Measurements from ENCODE around the gene TXNRD2.

TXNRD2 gene

DNA sequence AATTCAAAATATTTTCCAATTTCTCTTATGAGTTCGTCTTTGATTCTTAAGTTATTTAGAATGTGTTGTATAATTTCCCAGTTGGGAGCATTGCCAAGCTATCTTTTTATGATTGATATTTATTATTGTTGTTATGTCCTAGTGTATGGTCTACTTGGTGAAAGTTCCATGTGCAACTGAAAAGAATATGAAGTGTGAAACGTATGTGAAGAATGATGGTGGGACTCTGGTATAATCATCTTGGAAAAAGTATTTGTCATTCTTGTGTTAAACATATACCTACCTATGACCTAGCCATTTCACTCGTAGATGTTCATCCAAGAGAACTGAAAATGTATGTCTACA lies 75.0 kb downstream of the TXNRD2 start:
- Histone ChIP-seq H3K36me3 (ENCODE audit: control insufficient read depth, insufficient read depth, low read length) (no peaks in the 10 kb centered on the region), H3K9me3 (ENCODE audit: control insufficient read depth, insufficient read depth, low read length) (no peaks in the 10 kb centered on the region), H3K4me3 (ENCODE audit: low read depth, low read length) (no peak overlapping the region), H3K9ac (ENCODE audit: low read depth, low read length) (no peak overlapping the region), H3K27me3 (ENCODE audit: control insufficient read depth, insufficient read depth, low read length) (no peaks in the 10 kb centered on the region), H3K4me1 (ENCODE audit: control insufficient read depth, insufficient read depth, low read length) (no peaks in the 10 kb centered on the region)

DNA sequence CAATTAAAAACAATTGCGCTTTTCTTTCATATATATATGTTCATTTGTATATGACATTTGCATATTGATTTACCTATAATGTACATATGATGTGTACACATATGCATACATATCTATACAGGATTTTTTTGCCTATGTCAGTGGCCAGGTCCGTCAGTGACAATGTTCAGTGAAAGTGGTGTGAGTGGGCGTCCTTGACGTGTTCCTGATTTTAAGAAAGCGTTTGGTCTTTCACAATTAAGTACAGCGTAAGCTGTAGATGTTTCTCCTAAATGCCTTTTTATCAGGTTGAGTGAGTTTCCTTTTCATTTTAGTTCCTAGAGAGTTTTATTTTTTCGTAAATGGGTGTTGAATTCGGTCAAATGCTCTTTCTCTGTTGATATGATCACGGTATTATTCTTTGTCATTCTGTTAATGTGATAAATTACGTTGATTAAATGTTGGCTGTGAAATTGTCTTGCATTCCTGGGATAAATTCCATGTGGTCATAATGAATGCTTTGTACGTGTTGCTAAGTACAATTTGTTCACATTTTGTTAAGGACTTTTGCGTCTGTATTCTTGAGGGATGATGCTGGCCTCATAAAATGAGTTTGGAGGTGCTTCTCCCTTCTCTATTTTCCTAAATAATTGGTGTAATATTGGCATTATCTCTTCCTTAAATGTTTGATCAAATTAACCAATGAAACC lies 76.3 kb downstream of the TXNRD2 start:
- Histone ChIP-seq H3K36me3 (ENCODE audit: control insufficient read depth, insufficient read depth, low read length) (no peaks in the 10 kb centered on the region), H3K4me3 (ENCODE audit: low read depth, low read length) (no peak overlapping the region), H3K9ac (ENCODE audit: low read depth, low read length) (no peak overlapping the region), H3K4me1 (ENCODE audit: control insufficient read depth, insufficient read depth, low read length) (no peaks in the 10 kb centered on the region), H3K27me3 (ENCODE audit: control insufficient read depth, insufficient read depth, low read length) (no peaks in the 10 kb centered on the region), H3K9me3 (ENCODE audit: control insufficient read depth, insufficient read depth, low read length) (no peaks in the 10 kb centered on the region)

DNA sequence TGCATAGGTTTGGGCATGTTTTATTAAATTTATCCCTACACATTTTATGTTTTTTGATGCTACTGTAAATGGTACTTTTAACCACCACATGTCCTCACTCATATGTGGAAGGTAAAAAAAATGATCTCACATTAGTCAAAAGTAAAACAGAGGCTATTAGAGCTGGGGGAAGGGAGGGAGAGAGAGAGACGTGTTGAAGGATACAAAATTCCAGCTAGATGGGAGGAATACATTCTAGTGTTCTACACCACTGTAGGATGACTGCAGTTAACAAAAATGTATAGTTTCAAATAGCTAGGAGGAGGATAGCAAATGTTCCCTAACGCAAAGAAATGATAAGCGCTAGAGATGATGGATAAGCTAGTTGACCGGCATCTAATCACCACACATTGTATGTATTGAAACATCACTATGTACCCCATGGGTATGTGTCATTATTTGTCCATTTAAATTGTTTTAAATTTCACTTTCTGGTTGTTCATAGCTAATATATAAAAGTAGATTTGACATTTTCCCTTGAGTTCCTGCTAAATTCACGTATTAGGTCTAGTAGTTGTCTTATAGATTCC lies 77.0 kb downstream of the TXNRD2 start:
- H3K9ac ChIP-seq (ENCODE audit: low read depth, low read length): no peak overlapping the region
- no peaks in the 10 kb centered on the region for H3K36me3 ChIP-seq (ENCODE audit: control insufficient read depth, insufficient read depth, low read length)
- H3K9me3 ChIP-seq (ENCODE audit: control insufficient read depth, insufficient read depth, low read length): no peaks in the 10 kb centered on the region
- no peaks in the 10 kb centered on the region for H3K4me1 ChIP-seq (ENCODE audit: control insufficient read depth, insufficient read depth, low read length)
- no peaks in the 10 kb centered on the region for H3K27me3 ChIP-seq (ENCODE audit: control insufficient read depth, insufficient read depth, low read length)
- no peak overlapping the region for H3K4me3 ChIP-seq (ENCODE audit: low read depth, low read length)

DNA sequence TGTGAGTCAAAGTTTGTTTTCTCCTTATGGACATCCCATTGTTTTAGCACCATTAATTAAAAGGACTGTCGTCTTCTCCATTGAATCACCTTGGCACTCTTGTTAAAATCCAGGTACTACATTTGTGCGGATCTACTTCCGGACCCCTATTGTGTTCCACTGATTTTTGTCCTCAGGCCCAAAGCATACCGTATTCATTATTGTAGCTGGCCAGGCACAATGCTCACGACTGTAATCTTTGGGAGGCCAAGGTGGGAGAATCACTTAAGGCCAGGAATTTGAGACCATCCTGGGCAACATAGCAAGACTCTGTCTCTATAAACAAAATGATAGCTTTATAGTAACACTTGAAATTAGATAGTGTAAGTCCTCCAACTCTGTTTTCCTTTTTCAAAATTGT lies 78.0 kb downstream of the TXNRD2 start:
- H3K4me3 ChIP-seq (ENCODE audit: low read depth, low read length): no peak overlapping the region
- H3K4me1 ChIP-seq (ENCODE audit: control insufficient read depth, insufficient read depth, low read length): no peaks in the 10 kb centered on the region
- H3K9me3 ChIP-seq (ENCODE audit: control insufficient read depth, insufficient read depth, low read length): no peaks in the 10 kb centered on the region
- no peak overlapping the region for H3K9ac ChIP-seq (ENCODE audit: low read depth, low read length)
- no peaks in the 10 kb centered on the region for H3K36me3 ChIP-seq (ENCODE audit: control insufficient read depth, insufficient read depth, low read length)
- H3K27me3 ChIP-seq (ENCODE audit: control insufficient read depth, insufficient read depth, low read length): no peaks in the 10 kb centered on the region

DNA sequence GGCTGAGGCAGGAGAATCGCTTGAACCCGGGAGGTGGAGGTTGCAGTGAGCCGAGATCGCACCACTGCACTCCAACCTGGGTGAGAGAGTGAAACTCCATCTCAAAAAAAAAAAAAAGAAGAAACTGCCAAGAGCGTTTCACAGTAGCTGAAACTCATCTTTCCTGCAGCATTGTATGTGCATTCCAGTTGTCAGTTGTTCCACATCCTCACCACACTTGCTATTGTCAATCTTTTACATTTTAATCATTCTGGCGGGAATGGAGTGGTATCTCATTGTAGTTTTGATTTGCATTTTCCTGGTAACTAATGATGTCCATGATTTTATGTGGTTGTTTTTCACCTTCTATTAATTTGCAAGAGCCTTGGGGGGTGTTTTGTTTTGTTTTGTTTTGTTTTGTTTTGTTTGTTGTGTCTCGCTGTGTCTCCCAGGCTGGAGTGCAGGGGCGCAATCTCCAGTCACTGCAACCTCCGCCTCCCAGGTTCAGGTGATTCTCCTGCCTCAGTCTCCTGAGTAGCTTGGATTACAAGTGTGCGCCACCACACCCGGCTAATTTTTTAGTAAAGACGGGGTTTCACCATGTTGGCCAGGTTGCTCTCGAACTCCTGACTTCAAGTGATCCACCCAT lies 78.9 kb downstream of the TXNRD2 start:
- no peaks in the 10 kb centered on the region for H3K27me3 ChIP-seq (ENCODE audit: control insufficient read depth, insufficient read depth, low read length)
- no peak overlapping the region for H3K9ac ChIP-seq (ENCODE audit: low read depth, low read length)
- H3K36me3 ChIP-seq (ENCODE audit: control insufficient read depth, insufficient read depth, low read length): no peaks in the 10 kb centered on the region
- H3K4me3 ChIP-seq (ENCODE audit: low read depth, low read length): no peak overlapping the region
- no peaks in the 10 kb centered on the region for H3K9me3 ChIP-seq (ENCODE audit: control insufficient read depth, insufficient read depth, low read length)
- H3K4me1 ChIP-seq (ENCODE audit: control insufficient read depth, insufficient read depth, low read length): no peaks in the 10 kb centered on the region

DNA sequence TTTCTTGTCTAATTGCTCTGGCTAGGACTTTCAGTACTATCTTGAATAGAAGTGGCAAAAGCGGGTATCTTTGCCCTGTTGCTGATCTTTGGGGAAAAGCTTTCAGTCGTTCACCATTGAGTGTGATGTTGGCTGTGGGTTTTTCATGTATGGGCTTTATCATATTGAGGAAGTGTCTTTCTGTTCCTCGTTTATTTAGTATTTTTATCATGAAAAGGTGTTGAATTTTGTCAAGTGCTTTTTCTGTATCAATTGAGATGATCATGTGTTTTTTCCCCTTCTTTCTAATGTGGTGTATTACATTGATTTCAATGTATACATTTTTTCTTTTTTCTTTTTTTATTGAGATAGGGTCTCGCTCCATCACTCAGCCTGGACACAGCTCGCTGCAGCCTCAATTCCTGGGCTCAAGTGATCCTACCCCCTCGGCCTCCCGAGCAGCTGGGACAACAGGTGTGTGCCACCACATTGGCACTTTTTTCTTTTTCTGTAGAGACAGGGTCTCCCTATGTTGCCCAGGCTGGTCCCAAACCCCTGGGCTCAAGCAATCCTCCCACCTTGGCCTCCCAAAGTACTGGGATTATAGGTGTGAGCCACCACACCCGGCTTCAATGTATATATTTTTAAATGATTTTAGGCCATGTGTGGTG lies 81.6 kb downstream of the TXNRD2 start:
- no peak overlapping the region for H3K9ac ChIP-seq (ENCODE audit: low read depth, low read length)

DNA sequence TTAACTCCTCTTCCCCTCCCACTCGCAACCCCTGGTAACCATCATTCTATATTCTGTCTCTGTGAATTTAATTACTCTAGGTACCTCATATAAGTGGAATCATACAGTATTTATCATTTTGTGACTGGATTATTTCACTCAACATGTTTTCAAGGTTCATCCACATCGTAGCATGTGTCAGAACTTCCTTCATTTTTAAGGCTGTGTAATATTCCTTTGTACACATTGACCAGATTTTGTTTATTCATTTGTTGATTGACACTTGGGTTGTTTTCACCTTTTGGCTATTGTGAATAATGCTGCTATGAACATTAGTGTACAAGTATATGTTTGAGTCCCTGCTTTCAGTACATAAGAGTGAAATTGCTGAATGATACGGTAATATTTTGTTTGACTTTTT lies 84.2 kb downstream of the TXNRD2 start:
- Histone ChIP-seq H3K4me1 (ENCODE audit: control insufficient read depth, insufficient read depth, low read length) (peaks cover 2% of the 10 kb centered on the region), H3K27me3 (ENCODE audit: control insufficient read depth, insufficient read depth, low read length) (no peaks in the 10 kb centered on the region), H3K9ac (ENCODE audit: low read depth, low read length) (no peak overlapping the region), H3K36me3 (ENCODE audit: control insufficient read depth, insufficient read depth, low read length) (peaks cover 3% of the 10 kb centered on the region), H3K9me3 (ENCODE audit: control insufficient read depth, insufficient read depth, low read length) (no peaks in the 10 kb centered on the region), H3K4me3 (ENCODE audit: low read depth, low read length) (no peak overlapping the region)

More for the DNA sequence above, 81.6 kb downstream of the TXNRD2 start:
- Histone ChIP-seq H3K4me1 (ENCODE audit: control insufficient read depth, insufficient read depth, low read length) (peaks cover 2% of the 10 kb centered on the region), H3K4me3 (ENCODE audit: low read depth, low read length) (no peak overlapping the region), H3K9me3 (ENCODE audit: control insufficient read depth, insufficient read depth, low read length) (no peaks in the 10 kb centered on the region), H3K36me3 (ENCODE audit: control insufficient read depth, insufficient read depth, low read length) (no peaks in the 10 kb centered on the region), H3K27me3 (ENCODE audit: control insufficient read depth, insufficient read depth, low read length) (no peaks in the 10 kb centered on the region)

DNA sequence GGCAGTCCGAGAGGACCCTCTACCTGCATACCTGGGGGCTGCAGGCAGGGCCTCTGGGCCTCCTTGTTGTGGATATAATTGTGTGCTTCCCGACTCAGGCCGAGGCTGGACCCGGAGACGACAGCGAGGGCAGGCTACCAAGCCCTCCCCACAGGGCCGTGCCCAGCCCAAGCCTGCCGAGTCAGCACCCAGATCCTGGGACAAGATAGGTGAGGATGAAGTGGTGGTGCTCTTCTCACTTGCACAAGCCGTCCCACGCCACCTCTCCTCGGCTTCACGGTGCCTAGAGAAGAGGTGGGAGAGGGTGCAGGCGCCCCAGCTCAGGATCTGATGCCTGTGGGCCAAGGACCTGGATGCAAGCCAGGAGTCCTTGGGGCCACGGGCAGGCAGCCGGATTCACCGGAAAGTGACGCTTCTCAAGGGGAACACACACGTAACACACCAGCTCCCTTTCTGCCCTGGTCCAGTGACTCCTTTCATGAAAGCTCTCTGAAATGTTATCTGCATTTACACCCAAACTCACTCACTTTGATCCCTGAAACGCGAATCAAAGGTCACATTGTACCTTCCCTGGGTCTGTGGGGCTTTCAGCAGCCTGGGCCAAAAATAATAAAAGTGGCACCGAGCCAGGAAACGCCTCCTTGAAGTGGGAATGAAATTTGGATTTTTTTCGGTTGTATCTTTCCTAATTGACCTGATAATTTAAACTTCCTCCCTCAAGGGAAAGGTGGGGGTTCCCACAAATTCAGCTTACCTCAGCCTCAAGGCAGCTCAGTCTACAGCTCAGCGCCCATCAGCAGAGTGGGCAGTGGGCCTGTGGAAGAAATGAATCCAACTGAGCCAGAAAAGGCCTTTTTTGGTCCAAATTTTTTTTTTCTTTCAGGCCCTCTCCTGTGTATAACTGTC lies 85.9 kb downstream of the TXNRD2 start:
- Histone ChIP-seq H3K9ac (ENCODE audit: low read depth, low read length) (peak overlapping the region; percentile 85), H3K9me3 (ENCODE audit: control insufficient read depth, insufficient read depth, low read length) (no peaks in the 10 kb centered on the region), H3K36me3 (ENCODE audit: control insufficient read depth, insufficient read depth, low read length) (peaks cover 17% of the 10 kb centered on the region), H3K27me3 (ENCODE audit: control insufficient read depth, insufficient read depth, low read length) (no peaks in the 10 kb centered on the region), H3K4me3 (ENCODE audit: low read depth, low read length) (peak overlapping the region; percentile 92), H3K4me1 (ENCODE audit: control insufficient read depth, insufficient read depth, low read length) (peaks cover 2% of the 10 kb centered on the region)

DNA sequence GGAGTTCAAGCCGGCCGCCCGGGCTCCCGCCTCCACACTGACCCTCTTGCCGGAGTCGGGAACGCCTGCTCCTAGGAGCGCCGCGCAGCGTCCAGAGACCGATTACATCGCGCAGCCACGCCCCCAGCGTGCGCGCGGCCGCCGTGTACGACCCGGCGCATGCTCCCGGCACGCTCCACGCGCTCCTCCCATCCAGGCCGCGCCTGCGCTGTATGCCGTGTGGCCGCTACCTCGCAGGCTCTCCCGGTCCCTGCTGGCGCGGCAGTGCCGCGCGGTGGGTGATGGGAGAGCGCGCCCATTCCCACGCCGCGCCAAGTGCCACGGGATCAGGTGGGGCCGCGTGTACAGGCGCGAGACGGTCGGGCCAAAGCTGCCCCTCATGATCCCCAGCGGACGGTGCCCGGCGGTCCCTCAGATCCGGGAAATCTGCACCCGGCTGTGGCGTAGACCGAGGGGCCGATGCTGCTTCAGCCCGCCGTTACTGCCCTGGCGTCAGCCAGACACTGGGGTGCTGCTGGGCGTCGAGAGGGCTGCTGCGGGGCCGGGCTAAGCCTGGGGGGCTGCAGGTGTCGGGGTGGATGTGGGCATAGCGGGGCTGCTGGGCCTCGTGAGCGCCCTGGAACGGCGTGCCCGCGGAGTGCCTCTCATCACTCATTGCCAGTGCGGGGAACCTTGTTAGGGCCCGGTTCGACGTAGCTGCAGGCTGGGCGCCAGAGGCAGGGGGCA lies 86.7 kb downstream of the TXNRD2 start, which contains the start of the genes GNB1L and RTL10:
Gene GNB1L (minus strand): TSS at position 97 of the 726 bp plus-strand sequence. CDS start 33,519 bp downstream, outside the sequence.
Gene RTL10 (minus strand): TSS at position 97 of the 726 bp plus-strand sequence. CDS start 2,613 bp downstream, outside the sequence.
- Histone ChIP-seq H3K4me1 (ENCODE audit: control insufficient read depth, insufficient read depth, low read length) (peaks cover 2% of the 10 kb centered on the region), H3K27me3 (ENCODE audit: control insufficient read depth, insufficient read depth, low read length) (no peaks in the 10 kb centered on the region), H3K9ac (ENCODE audit: low read depth, low read length) (peak within 1 kb of the TSS; percentile 96), H3K36me3 (ENCODE audit: control insufficient read depth, insufficient read depth, low read length) (peaks cover 23% of the 10 kb centered on the region), H3K9me3 (ENCODE audit: control insufficient read depth, insufficient read depth, low read length) (no peaks in the 10 kb centered on the region), H3K4me3 (ENCODE audit: low read depth, low read length) (peak within 1 kb of the TSS; percentile 92)

DNA sequence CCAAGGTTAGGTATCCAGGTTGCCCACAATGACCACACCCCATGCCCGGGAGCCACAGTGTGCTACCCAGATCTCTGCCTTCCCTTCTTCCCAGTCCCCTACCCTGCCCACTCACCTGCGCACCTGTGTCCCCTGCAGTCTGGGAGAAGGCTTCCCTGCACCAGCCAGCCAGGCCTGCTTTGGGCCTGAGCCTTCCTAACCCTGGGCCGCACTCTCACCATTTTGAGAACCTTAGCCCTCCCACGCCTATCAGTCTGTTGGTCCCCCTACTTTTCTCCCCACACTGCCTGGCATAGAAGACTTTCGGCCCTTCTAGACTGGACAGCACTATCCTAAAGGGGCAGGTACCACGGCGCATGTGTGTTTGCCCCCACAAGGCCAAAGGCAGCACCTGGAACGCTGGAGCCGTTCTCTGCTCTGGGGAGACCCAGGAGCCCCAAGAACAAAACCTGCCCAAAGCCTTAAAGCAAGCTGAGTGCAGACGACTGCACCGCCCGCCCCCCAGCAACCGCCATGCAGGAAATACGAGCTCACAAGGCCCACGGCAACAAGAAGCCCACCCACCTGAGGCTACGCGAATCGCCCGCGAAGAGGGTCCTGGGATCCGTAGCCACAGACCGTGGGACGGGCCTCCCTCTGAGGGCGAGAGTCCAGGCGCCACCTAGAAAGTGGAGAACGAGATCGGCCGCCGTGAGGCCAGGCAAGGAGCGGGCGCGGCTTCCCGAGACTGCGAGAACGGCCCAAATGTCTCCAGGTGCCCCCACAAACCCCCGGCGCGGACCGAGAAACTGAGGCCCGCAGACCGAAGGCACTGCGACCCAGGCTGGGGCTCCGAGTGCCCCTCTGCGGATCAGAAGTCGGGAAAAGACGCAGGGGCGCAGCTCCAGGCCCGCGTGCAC lies 87.5 kb downstream of the TXNRD2 start:
- Histone ChIP-seq H3K9ac (ENCODE audit: low read depth, low read length) (peak overlapping the region; percentile 96), H3K4me3 (ENCODE audit: low read depth, low read length) (peak overlapping the region; percentile 92), H3K27me3 (ENCODE audit: control insufficient read depth, insufficient read depth, low read length) (no peaks in the 10 kb centered on the region), H3K4me1 (ENCODE audit: control insufficient read depth, insufficient read depth, low read length) (peaks cover 2% of the 10 kb centered on the region), H3K36me3 (ENCODE audit: control insufficient read depth, insufficient read depth, low read length) (peaks cover 23% of the 10 kb centered on the region), H3K9me3 (ENCODE audit: control insufficient read depth, insufficient read depth, low read length) (no peaks in the 10 kb centered on the region)

Measured in iPS-15b (cell line).